K562 (cell line): ENCODE measurements around the gene PATJ. TPM values are rescaled to one million over a fixed set of nuclear protein-coding genes. Genes with fewer than 3 reads are reported as not detected.

Experiments
- ARHGAP35 ChIP-seq: fragments of 450-650 bp; IDR thresholded peaks from 2 replicates; pipeline ENCODE4 v1.6.1; 2018; ENCODE audit not compliant: partially characterized antibody
- FOS ChIP-seq: IDR thresholded peaks from 3 replicates; pipeline ENCODE4 v1.6.1; 2011; ENCODE audit not compliant: insufficient read length; ENCODE audit errors: extremely low read depth
- GTF2F1 ChIP-seq: IDR thresholded peaks from 2 replicates; pipeline ENCODE4 v1.6.1; 2011; ENCODE audit warnings: low read depth, low read length, improper control_type of control experiment
- L3MBTL2 ChIP-seq: fragments of 450-650 bp; IDR thresholded peaks from 2 replicates; pipeline ENCODE4 v1.6.1; 2016; ENCODE audit warnings: mild to moderate bottlenecking, moderate library complexity
- TSHZ1 ChIP-seq: fragments of 250-450 bp; sonication (Bioruptor Pico); IDR thresholded peaks from 2 replicates; pipeline ENCODE4 v1.4.0; 2020; ENCODE audit warnings: mild to moderate bottlenecking, moderate library complexity
- ZNF609 ChIP-seq: sonication (generic); formaldehyde crosslinking; IDR thresholded peaks from 2 replicates; pipeline ENCODE4 v1.8.1; 2023; ENCODE audit warnings: missing genetic modification reagents, mild to moderate bottlenecking, borderline replicate concordance
- polyA plus RNA-seq, 8 experiments: library from polyadenylated mRNA; depleted of rRNA in 4 of 8; stranded (reverse) in 5 of 8; unstranded in 3 of 8; fragments of >200 nt; fragmentation: Nextera tagmentation in 2 of 8; fragmentation: Illumina TruSeq in 1 of 8; extraction: Ambion mirVana in 2 of 8; extraction: Trizol in 1 of 8; gene quantifications; 2 replicates each; pipeline versions ENCODE4 v1.2.1 to v1.2.3, GENCODE V29; 2011 to 2014; ENCODE audit warnings: inconsistent platforms in 1 of 8, missing spikeins in 1 of 8
- total RNA-seq, 7 experiments: library from RNA; depleted of rRNA in 6 of 7; stranded (reverse); fragments of >200 nt in 6 of 7; fragmentation: Illumina TruSeq in 2 of 7; extraction: Trizol in 2 of 7; gene quantifications; 2 replicates each; pipeline versions ENCODE4 v1.2.1 to v1.2.3, GENCODE V29; 2011 to 2021; ENCODE audit warnings: low replicate concordance in 1 of 7

Gene PATJ
- total and polyA plus RNA-seq, 9 of the 15 experiments (the other 6 are each of a cell fraction or from before 2014, with no cell fraction given), result 0.22 TPM; not detected in 8

GRCh38 chr1:62022382-62022983 lies 280.2 kb downstream of the PATJ start (continued):
- TF ChIP-seq TSHZ1 (CRISPR knock-in tag) (no peak), GTF2F1 (no peak), L3MBTL2 (no peak), FOS (no peak), ZNF609 (CRISPR knock-in tag) (no peak), ARHGAP35 (no peak)
- TF ChIP-seq, all 486 proteins: peak for 0
